Tibial nerve (tissue), 4 donors: ENCODE measurements around the gene C1QTNF6. TPM values are rescaled to one million over a fixed set of nuclear protein-coding genes. Genes with fewer than 3 reads are reported as not detected.

Source experiments
- DNase-seq, 2 donors: peaks; one replicate each; pipeline ENCODE4 v3.0.0-alpha.2; 2019; ENCODE audit warnings: low spot score in 2 of 2
- H3K27ac ChIP-seq, 4 donors: fragments of 200-600 bp; sonication (generic) in 3 of 4; one replicate each; pipeline ENCODE4 v1.5.1; 2017 to 2019; ENCODE audit warnings: mild to moderate bottlenecking in 1 of 4
- H3K27me3 ChIP-seq, 2 donors: fragments of 200-600 bp; sonication (generic) in 1 of 2; one replicate each; pipeline versions ENCODE4 v1.5.1 to v1.6.0; 2017 to 2019
- H3K36me3 ChIP-seq, 3 donors: fragments of 200-600 bp; sonication (generic); one replicate each; pipeline ENCODE4 v1.5.1; 2018 to 2019
- H3K4me1 ChIP-seq, 4 donors: fragments of 200-600 bp; sonication (generic) in 3 of 4; one replicate each; pipeline ENCODE4 v1.5.1; 2017 to 2019
- H3K4me3 ChIP-seq, 4 donors: fragments of 200-600 bp; sonication (generic) in 3 of 4; one replicate each; pipeline ENCODE4 v1.5.1; 2017 to 2019; ENCODE audit warnings: mild to moderate bottlenecking in 1 of 4, moderate library complexity in 1 of 4
- H3K9me3 ChIP-seq, 4 donors: fragments of 200-600 bp; sonication (generic) in 3 of 4; one replicate each; pipeline ENCODE4 v1.5.1; 2017 to 2019
- CTCF ChIP-seq, 5 experiments: fragments of 200-600 bp in 3 of 5; fragments of 450-650 bp in 2 of 5; sonication (generic) in 3 of 5; IDR thresholded peaks; one replicate each; pipeline ENCODE4 v1.5.1; 2016 to 2019; ENCODE audit warnings: antibody characterized with exemption in 5 of 5, mild to moderate bottlenecking in 3 of 5, moderate library complexity in 2 of 5
- EP300 ChIP-seq, 2 donors: sonication (generic); formaldehyde crosslinking; IDR thresholded peaks; one replicate each; pipeline ENCODE4 v1.6.1; 2017; ENCODE audit warnings: antibody characterized with exemption in 2 of 2, mild to moderate bottlenecking in 1 of 2
- POLR2A ChIP-seq, 2 donors: fragments of 450-650 bp; IDR thresholded peaks; one replicate each; pipeline ENCODE4 v1.6.1; 2017; ENCODE audit warnings: antibody characterized with exemption in 2 of 2, mild to moderate bottlenecking in 2 of 2, moderate library complexity in 2 of 2
- WGBS, 2 donors: methylation state at CpG; one replicate each; pipeline ENCODE4 v1.1.5; 2018; 5-methylcytosine and 5-hydroxymethylcytosine counted together
- total RNA-seq, 4 donors: library from RNA; depleted of rRNA; stranded (reverse); fragments of >200 nt; gene quantifications; one replicate each; pipeline ENCODE4 v1.1.0, GENCODE V29; 2016

The C1QTNF6 gene
- total RNA-seq, 4 donors from 2014 or later: 2.6 to 3.9 (median 3.4) TPM

- Histone ChIP-seq H3K27ac (no peak overlapping the region), H3K36me3 (no peaks in the 10 kb centered on the region), H3K27me3 (no peaks in the 10 kb centered on the region), H3K4me3 (no peak overlapping the region), H3K9me3 (peaks cover 0 to 14% (median 0%) of the 10 kb centered on the region in 4 donors), H3K4me1 (peaks cover 0 to under 1% (median 0%) of the 10 kb centered on the region in 4 donors)
- no peak for DNase-seq
- TF ChIP-seq EP300 (IDR thresholded peaks at IDR 0.05) (no peak), CTCF (IDR thresholded peaks at IDR 0.05) (no peak), POLR2A (IDR thresholded peaks at IDR 0.05) (no peak)
- 78% methylated on average over 13 of the region's 13 CpGs for WGBS, 2 donors
Observed at GRCh38 chr22:37157516-37158285, 30.3 kb downstream of the C1QTNF6 start.

GRCh38 chr22:37156686-37157435 is 31.2 kb downstream of the C1QTNF6 start:
- no peak for TF ChIP-seq CTCF (IDR thresholded peaks at IDR 0.05)
- no peaks in the 10 kb centered on the region for H3K27me3 ChIP-seq
- 64 to 78% methylated on average over 13 of the region's 13 CpGs for WGBS, 2 donors
- H3K27ac ChIP-seq: no peak overlapping the region
- H3K9me3 ChIP-seq: peaks cover 0 to 16% (median 0%) of the 10 kb centered on the region in 4 donors
- DNase-seq: no peak
- H3K4me1 ChIP-seq: no peaks in the 10 kb centered on the region
- no peak overlapping the region for H3K4me3 ChIP-seq
- no peaks in the 10 kb centered on the region for H3K36me3 ChIP-seq

- Histone ChIP-seq H3K36me3 (no peaks in the 10 kb centered on the region), H3K27me3 (no peaks in the 10 kb centered on the region), H3K4me3 (no peak overlapping the region), H3K4me1 (no peaks in the 10 kb centered on the region), H3K9me3 (peaks cover 0 to 19% (median 0%) of the 10 kb centered on the region in 4 donors), H3K27ac (no peak overlapping the region)
- DNase-seq: no peak
- TF ChIP-seq CTCF (IDR thresholded peaks at IDR 0.05): no peak
- TF ChIP-seq POLR2A (IDR thresholded peaks at IDR 0.05): no peak
- no peak for TF ChIP-seq EP300 (IDR thresholded peaks at IDR 0.05)
- WGBS, 2 donors: 80 to 90% methylated on average over 8 of the region's 8 CpGs
Observed at GRCh38 chr22:37155971-37156370, 32.1 kb downstream of the C1QTNF6 start.

- WGBS, 2 donors: 76 to 86% methylated on average over 7 of the region's 7 CpGs
- Histone ChIP-seq H3K36me3 (no peaks in the 10 kb centered on the region), H3K4me1 (no peaks in the 10 kb centered on the region), H3K9me3 (peaks cover 0 to 26% (median 0%) of the 10 kb centered on the region in 4 donors), H3K4me3 (no peak overlapping the region), H3K27ac (no peak overlapping the region), H3K27me3 (no peaks in the 10 kb centered on the region)
- DNase-seq: no peak
- no peak for TF ChIP-seq CTCF (IDR thresholded peaks at IDR 0.05)
- TF ChIP-seq POLR2A (IDR thresholded peaks at IDR 0.05): no peak
- TF ChIP-seq EP300 (IDR thresholded peaks at IDR 0.05): no peak
Observed at GRCh38 chr22:37154925-37155712, 32.9 kb downstream of the C1QTNF6 start.
